Fibroblast of mammary gland (primary cell): ENCODE measurements around the gene LRPPRC.
"Not testable (repeated sequence)": the region's sequence is repeated elsewhere in the genome, so short reads cannot be mapped to it uniquely, and the experiment has no call there.

Experiments
- DNase-seq: peaks from one replicate; pipeline ENCODE4 v3.0.0-alpha.2; 2010; ENCODE audit warnings: low read depth
- H3K4me3 ChIP-seq: 2 replicates; pipeline ENCODE4 v1.5.1; 2011; ENCODE audit warnings: low read depth, mild to moderate bottlenecking, low read length, moderate library complexity; ENCODE audit not compliant: control insufficient read depth
- TF ChIP-seq, protein P1 (sequence below): conservative IDR thresholded peaks from 2 replicates; pipeline ENCODE4 v1.5.1; 2011; ENCODE audit warnings: low read depth, low read length, inconsistent platforms; ENCODE audit not compliant: control insufficient read depth, insufficient read depth

Gene LRPPRC

DNA sequence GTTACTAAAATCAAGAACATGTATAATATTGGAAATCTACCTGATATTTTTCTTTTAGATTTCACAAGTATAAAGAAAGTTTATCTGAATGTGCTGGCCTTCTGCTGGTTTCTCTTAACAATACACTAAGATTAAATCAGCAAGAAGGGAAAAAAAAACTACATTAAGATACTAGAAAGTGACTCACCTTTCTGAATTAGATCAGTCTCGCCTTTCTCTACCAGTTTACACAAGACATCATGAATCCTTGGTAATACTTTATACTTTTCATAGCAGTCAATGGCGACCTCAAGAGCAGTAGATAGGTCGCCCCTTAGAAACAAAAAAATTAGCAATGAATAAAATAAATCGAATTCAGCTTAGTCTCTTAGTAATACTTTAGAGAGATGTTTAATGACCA, 61.2 kb downstream of the LRPPRC start:
- peak; percentile 3 for DNase-seq
- no peak overlapping the region for H3K4me3 ChIP-seq
- TF ChIP-seq, protein P1, sequence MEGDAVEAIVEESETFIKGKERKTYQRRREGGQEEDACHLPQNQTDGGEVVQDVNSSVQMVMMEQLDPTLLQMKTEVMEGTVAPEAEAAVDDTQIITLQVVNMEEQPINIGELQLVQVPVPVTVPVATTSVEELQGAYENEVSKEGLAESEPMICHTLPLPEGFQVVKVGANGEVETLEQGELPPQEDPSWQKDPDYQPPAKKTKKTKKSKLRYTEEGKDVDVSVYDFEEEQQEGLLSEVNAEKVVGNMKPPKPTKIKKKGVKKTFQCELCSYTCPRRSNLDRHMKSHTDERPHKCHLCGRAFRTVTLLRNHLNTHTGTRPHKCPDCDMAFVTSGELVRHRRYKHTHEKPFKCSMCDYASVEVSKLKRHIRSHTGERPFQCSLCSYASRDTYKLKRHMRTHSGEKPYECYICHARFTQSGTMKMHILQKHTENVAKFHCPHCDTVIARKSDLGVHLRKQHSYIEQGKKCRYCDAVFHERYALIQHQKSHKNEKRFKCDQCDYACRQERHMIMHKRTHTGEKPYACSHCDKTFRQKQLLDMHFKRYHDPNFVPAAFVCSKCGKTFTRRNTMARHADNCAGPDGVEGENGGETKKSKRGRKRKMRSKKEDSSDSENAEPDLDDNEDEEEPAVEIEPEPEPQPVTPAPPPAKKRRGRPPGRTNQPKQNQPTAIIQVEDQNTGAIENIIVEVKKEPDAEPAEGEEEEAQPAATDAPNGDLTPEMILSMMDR = no peak

GRCh38 chr2:43931293-43931692, 64.5 kb downstream of the LRPPRC start:
- no peak for DNase-seq
- no peak overlapping the region for H3K4me3 ChIP-seq
- TF ChIP-seq, protein P1 = no peak

DNA sequence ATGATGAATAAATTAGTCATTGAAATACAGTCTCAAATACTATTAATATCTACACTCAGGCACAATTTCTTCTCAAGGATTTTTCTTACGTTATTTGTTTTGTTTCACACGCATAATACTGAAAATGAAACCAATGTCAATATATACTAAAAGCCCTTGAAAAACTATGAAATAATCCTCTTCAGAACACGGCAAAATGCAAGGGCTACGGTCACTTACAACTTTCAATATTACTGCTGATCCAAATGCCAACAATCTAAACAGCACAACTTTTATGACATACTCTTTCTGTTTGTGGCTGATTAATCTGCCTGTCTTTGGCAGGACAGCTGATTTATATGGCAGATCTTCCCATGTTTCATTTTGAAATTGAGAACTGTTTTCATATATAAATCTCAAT, 68.3 kb downstream of the LRPPRC start:
- no peak overlapping the region for H3K4me3 ChIP-seq
- TF ChIP-seq, protein P1 = no peak
- DNase-seq = no peak

DNA sequence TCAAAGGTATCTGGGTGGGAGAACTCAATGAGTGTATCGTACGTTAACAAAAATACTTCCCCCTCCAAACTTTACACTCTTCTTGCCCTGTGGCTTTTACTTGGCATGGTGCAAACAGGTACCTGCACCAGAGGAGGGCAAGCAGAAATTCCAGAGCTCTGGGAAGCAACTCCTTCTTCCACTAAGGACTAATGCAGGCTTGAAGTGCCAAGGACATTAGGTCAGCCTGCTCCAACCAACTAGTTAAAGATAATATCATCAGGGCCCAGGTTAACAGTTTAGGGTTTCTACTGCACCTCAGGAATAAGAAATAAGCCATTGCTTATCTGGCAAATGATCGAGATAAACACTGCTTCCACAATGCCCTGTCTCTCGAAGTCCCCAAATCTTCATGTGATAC, 70.4 kb downstream of the LRPPRC start:
- H3K4me3 ChIP-seq = no peak overlapping the region
- TF ChIP-seq, protein P1 = no peak
- DNase-seq = no peak

- H3K4me3 ChIP-seq = no peak overlapping the region
- TF ChIP-seq, protein P1 = no peak
- DNase-seq = no peak
These were observed 71.3 kb downstream of the LRPPRC start for GRCh38 chr2:43924463-43924862.

DNA sequence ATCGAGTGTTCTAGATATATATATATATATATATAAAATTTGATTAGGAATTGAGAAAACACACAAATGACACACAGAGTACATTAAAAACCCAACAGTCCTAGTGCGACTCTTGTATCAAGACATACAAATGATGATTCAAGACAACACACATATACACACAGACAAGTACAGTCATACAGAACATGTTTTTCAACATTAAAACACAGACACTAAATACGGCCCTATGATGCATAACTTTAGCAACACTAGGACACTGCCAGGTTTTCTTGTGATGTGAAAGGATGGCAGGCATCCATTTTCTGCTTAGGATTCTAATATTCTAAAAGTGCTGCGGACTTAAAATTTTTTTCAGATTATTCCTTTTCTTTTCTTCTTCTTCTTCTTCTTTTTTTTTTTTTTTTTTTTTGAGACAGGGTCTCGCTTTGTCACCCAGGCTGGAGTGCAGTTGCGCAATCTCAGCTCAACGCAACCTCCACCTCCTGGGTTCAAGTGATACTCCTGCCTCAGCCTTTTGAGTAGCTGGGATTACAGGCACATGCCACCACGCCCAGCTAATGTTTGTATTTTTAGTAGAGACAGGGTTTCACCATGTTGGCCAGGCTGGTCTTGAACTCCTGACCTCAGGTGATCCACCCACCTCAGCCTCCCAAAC, 84.5 kb downstream of the LRPPRC start:
- not testable (repeated sequence) for H3K4me3 ChIP-seq
- peak; percentile 4 for DNase-seq

- DNase-seq = no peak
- H3K4me3 ChIP-seq = no peak overlapping the region
- TF ChIP-seq, protein P1 = no peak
These were observed 89.2 kb downstream of the LRPPRC start for GRCh38 chr2:43906448-43907109.
